Erythroblast (primary cell): Measurements from ENCODE around the gene CLEC3A.

Source experiments
- GATA1 ChIP-seq: IDR thresholded peaks from 2 replicates; pipeline ENCODE4 v1.6.1; 2011; ENCODE audit warnings: low read depth, mild to moderate bottlenecking, control low read depth, low read length, moderate library complexity
- POLR2A ChIP-seq: IDR thresholded peaks from 2 replicates; pipeline ENCODE4 v1.6.1; 2011; ENCODE audit warnings: mild to moderate bottlenecking, low read length

- TF ChIP-seq POLR2A (no peak), GATA1 (no peak)
Observed at GRCh38 chr16:78025631-78026030, 3.3 kb downstream of the CLEC3A start.
